GM19035 (cell line): ENCODE measurements around the gene LPCAT1.
"Not testable (repeated sequence)": the region's sequence is repeated elsewhere in the genome, so short reads cannot be mapped to it uniquely, and the experiment has no call there.

Source experiments
- ATAC-seq: cut with Tn5 transposase; IDR thresholded peaks from one replicate; pipeline ENCODE4 v1.9.1; 2021; ENCODE audit not compliant: unreplicated experiment

Gene LPCAT1

DNA sequence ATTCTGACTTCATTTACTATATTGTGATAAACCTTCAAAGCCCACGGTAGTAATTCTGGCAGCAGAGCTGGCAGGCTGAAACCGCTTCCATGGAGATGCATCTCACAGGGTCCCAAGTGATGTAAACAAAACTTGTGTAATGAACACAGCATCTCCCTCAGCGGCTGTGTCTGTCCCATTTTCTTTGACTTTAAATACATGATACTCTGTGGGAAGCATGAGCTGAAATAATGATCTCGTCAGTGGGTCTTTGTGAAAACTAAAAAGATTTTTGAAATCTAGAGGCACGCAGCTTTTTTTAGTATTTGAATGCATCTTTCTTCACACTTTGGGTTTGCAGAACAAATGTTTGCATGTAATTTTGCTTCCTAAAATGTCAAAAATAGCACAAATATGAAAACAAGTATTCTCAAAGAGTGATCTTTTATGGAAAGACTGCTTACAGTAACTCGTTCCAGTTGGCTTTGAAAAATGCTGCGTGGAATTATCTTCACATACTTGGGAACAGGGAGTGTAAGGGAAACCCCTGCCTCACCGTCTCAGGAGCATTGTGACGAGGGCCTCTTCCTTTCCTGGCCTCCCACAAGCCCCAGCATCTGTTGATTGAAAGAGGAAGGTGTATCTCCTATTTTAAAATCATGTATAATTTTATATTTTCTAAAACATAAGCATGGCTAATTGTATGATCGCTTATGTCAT, 18.1 kb upstream of the LPCAT1 start:
- ATAC-seq = no peak

DNA sequence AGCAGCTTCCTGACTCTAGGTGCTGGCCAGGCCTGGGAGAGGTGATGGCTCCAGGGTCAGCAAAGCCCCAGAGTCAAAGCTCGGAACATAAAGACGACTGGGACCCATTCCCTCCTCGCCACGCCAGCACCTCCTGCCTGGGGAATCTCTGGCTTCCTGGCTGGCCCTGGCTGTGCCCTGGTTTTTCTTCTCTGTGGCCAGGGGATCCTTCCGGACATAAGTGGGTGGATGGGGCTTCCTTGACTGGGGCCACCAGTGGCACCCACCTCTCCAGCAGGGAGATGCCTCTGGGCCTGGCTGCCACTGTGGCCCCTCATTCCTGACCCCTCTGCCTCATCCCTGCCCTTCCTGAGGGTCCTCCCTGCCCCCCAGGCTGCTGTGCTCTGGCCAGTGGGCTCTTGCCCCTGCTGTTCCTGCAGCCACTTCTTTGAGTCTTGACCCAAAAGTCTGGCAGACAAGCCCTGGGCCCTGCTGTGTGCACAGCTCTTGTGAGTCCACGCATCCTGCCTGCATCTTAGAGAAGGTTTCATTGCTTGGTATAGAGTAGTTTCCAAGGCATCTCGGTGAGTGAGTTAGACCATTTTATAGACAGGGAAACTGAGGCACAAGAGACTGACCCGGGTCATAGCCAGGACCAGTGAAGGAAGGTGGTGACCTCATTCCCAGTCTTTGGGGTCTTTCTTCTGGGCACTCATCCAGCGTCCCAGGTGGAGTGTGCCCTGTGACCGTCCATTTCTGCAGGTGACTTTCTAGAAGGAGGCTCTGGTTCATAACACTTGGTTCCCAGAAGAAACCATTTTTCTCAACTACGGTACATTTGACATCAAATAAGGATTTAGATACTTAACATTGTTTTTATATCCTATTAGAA, 17.3 kb upstream of the LPCAT1 start:
- ATAC-seq = no peak

DNA sequence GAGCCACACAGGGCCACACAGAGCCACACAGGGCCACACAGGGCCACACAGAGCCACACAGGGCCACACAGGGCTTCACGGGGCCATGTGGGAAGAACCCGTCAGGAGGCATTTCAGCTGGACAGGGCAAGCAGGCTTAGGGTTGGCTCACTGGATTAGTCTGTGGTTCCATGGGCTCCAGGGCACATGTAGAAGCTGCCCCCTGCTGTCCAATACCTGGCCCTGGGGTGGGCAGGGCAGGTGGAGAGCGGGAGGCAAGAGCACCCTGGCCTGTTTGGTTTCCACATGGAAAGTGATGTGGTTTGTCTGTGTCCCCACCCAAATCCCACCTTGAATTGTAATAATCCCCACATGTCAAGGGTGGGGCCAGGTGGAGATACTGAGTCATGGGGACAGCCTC, 16.4 kb upstream of the LPCAT1 start:
- no peak for ATAC-seq

DNA sequence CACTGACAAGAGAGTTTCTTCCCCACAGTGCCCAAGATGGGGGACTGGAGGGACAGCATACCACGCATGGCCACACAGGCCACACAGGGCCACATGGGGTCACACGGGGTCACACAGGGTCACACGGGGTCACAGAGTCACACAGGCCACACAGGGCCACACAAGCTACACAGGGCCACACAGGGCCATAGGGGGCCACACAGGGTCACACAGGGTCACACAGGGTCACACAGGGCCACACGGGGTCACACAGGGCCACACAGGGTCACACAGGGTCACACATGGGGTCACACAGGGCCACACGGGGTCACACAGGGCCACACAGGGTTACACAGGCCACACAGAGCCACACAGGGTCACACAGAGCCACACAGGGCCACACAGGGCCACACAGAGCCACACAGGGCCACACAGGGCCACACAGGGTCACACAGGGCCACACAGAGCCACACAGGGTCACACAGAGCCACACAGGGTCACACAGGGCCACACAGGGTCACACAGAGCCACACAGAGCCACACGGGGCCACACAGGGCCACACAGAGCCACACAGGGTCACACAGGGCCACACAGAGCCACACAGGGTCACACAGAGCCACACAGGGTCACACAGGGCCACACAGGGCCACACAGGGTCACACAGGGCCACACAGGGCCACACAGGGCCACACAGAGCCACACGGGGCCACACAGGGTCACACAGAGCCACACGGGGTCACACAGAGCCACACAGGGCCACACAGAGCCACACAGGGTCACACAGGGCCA, 15.8 kb upstream of the LPCAT1 start:
- not testable (repeated sequence) for ATAC-seq

DNA sequence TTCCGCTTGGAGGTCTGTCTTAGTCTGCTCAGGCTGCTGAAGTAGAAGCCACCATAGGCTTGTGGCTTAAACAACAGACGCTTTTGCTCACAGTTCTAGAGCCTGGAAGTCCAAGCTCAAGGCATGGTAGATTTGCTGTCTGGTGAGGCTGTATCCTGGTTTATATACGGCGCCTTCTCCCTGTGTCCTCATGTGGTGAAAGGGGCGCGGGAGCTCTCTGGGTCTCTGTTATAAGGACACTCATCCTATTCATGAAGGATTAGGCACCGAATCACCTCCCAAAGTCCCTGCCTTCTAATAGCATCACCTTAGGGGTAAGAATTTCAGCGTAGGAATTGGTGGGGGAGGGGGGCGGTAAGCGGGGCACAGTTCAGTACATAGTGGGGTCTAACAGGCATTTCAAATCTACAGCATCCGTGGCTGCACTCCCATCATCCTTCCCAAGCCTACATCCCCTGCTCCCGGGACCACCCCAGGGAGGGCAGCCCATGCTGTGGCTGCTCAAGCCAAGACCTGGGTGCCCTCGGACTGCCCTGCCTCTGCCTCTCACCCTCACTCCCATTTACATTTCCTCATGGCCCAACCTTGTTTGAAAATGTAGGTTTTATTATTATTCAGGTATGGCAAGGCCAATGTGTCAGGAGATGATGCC, 15.1 kb upstream of the LPCAT1 start:
- ATAC-seq = no peak

DNA sequence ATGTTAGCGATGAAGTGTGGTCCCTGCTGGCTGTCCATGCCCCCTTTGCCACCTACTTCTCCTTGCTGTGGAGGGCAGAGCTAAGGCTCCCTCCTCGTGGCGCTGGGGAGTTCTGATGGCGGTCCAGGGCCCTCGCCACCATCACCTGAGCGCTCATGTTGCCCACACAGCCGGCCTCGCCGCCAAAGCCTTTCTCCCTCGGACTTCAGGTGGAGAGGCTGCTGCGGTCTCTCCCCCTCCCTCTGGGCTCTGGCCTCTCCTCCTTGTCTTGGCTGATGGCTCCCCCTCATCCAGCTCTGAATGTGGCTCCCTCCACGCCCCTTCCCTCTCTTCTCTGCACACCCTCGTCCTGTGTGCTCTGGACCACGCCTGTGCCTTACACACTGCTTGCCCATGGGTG, 14.5 kb upstream of the LPCAT1 start:
- no peak for ATAC-seq

DNA sequence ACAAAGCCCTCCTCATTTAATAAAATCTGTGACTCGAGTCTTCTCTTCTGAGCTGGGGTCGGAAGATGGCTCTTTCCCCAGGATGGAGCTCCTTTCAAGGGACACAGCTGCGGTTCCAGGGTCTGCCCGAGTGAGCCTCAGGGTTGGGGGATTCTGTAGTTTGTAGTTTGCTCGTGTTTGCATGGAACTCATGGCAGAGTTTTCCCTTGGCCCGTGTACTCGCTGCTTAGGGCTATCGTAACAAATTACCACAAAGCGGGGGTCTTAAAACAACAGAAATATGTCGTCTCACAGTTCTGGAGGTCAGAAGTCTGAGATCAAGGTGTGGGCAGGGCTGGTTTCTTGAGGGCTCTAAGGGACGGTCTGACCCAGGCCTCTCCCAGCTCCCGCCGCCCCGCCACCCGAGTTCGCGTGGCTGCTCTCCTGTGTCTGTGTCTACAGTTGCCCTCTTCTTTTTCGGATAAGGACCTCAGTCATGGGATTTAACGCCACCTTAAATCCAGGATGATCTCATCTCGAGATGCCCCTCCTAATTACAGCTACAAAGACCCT, 13.9 kb upstream of the LPCAT1 start:
- ATAC-seq = no peak

DNA sequence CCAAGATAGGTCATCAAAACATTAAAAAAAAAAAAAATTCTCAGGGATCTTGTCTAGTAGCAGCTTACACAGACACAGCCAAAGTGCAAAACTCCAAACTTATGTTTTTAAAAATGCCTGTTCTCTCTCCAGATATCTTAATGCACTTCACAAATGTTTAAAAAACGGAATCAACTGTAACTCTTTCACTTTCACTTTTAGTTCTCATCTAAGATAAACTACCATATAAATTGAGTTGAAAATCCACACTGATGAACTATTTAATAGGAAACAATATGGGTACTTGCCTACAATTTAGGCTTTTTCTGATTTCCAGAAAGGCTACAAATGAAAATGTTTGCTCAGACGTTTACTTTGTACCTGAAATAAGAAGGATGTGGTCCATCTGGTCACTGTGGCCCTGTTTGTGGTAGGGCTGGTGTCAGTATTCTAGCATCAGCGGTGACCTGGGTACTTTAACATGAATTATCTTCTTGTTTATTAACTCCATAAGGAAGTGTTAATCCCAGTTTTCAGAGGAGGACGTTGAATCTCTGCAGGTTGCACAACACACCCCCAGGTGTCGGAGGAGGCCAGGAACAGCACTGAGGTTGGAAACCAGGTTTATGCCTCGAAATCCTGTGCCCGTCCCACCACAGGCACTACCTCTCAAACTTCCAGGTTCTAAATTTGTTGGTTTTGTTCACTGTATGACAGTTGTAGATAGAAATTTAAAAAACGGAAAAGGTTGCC, 13.3 kb upstream of the LPCAT1 start:
- peak; percentile 12 for ATAC-seq

DNA sequence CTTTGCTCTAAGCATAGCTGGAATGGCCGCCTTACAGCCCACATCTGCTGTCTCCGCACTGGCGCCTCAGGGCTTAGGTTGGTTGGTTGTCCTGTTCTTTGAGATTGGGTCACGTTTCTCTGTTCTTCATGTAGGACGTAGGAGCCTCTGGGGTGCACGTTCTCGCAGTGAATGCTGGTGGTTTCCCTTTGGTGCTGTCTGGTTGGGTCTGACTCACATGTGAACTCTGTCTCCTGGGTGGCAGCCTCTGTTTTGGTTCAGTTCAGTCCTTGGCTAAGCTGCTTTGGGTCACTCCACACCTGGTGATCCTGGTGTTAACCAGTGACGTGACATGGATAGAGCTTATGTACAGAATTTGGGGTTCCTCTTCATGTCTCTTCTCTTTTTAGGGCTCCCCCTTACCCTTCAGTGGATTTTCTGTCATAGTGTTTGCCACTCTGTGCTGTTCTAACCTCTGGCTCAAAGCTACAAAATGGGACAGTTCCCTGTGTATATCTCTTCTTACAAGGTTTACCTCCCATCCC, 12.6 kb upstream of the LPCAT1 start:
- ATAC-seq = peak; percentile 97

DNA sequence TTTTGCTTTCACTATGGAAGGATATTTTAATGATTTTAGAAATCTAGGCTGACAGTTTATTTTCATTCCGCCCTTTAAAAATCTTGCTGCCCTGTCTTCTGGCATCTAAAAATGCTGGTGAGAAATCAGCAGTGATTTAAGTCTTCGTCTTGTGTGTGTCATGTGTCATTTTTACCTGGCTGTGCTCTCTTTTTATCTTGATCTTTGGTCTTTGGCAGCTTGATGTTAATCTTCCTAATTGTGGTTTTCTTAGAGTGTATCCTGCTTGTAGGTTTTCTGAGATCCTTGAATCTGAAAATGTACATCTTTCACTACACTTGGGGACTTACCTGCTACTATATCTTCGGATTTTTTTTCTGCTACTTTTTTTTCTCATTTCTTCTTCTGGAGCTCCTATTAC, 11.9 kb upstream of the LPCAT1 start:
- ATAC-seq = no peak

DNA sequence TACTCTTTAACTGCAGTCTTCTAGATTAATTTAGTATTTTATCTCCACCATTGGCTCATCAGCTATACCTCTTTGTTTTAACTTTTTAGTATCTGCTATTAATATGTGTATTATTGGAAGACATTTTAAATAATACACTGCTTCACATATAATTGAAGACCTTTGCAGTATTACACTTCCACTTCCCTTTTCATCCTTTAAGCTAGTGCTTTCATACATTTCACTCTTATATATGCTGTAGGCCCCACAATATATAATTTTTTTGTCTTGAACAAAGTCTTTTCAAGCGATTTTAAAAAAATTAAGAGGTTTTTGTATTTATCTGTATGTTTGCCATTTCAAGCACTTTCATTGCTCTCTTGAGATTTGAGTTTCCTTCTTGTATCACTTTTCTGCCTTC, 8.6 kb upstream of the LPCAT1 start:
- ATAC-seq = no peak

DNA sequence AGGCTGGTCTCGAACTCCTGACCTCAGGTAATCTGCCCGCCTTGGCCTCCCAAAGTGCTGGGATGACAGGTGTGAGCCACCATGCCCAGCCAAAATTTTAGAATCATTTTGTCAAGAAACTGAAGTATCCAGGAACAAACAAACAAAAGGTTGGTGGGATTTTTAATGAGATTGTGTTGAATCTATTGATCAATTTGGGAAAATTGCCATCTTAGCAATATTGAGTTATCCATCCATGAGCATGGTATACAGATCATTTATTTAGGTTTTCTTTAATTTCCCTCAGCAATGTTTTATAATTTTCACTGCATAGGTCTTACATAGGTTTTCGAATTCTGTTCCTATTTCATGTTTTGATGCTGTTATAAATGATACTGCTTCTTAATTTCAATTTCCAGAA, 5.7 kb upstream of the LPCAT1 start:
- ATAC-seq = no peak

DNA sequence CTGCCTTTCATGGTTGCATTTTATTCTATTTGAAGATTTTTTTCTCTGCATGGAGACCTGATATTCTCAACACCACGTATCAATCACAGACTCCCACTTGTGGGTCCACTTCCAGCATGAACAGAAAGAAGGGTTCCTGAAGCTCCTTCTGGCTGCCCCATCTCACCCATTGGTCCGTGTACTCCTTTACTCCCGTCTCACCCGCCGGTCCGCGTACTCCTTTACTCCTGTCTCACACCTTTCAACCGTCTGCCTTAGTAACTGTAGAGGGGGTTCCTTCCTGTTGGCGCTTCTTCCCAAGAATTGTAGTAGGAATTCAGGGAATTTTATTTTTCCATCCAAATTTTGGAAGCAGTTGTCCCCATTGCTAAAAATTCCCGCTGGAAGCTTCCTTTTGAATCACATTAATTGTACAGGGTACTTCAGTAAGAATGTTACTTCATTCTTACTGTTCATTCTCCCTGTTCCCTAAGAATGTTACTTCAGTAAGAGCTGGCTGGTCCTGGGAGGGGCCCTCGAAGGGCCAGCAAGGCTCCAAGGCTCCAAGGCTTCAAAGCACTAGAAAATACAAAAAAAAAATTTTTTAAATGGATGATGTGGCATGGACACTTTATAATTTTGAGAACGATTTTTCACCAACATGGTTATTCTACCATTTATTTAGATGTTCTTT, 3.9 kb upstream of the LPCAT1 start:
- no peak for ATAC-seq

DNA sequence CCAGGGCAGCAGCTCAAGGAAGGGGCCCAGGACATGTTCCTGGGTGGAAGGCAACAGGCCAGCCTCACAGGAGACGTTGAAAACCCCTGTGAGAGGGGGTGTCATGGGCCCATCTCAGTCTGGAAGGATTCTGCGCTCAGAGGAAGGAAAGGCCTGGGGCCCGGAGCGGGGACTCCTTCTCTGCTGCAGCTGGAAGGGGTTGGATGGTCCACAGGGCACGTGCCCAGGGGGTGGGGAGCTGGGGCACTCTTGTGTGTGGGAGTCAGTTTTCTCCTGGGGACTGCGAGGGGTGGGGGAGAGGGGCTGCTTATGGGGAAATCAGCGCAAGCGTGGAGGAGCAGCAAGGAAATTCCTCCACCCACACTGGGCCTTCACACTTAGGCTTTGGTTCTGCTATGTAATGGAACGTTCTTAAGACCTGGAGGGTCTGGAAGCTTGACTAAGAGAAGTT, 2.9 kb upstream of the LPCAT1 start:
- ATAC-seq = no peak

DNA sequence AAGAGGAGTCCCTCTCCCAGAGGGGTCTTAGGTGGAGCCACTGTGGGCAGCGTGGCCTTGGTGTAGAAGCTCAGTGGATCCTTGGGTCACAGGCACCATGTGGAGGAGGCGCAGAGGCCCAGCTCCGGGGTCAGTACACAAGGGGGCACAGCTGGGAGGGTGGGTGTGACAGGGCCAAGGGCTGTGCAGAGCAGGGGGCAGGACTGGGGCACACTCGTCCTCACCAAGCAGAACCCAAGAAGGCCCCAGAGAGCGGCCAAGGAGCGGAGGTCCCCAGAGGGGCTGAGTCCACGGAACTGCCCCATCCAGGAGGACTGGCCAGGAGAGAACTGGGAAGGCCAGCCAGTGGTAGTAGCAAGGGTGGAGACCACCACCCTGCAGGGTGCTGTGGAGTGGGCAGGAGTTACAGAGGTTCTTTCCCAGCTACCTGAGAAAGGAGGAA, 2.5 kb upstream of the LPCAT1 start:
- ATAC-seq = no peak

DNA sequence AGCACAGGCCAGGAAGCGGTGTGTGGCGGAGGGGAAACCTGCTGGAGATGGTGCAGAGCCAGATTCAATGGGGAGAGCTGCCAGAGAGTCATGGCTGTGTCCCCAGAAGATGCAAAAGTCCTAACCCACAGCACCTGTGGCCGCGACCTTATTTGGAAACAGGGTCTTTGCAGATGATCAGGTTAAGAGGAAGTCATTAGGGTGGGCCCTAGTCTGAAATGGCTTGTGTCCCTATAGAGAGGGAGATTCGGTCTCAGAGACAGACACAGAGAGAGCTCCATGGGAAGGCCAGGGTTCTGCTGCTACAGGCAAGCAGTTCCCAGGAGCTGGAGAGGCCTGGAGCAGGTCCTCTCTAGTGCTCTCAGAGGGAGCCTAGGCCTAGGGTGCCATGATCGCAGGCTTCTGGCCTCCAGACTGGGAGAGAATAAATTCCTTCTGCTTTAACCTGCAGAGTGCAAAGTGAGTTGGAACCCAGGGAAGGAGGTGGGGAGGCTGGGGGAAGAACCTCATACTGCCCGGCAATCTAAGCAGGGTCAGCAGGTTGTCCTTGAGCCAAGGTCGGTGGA, 1.9 kb upstream of the LPCAT1 start:
- no peak for ATAC-seq

DNA sequence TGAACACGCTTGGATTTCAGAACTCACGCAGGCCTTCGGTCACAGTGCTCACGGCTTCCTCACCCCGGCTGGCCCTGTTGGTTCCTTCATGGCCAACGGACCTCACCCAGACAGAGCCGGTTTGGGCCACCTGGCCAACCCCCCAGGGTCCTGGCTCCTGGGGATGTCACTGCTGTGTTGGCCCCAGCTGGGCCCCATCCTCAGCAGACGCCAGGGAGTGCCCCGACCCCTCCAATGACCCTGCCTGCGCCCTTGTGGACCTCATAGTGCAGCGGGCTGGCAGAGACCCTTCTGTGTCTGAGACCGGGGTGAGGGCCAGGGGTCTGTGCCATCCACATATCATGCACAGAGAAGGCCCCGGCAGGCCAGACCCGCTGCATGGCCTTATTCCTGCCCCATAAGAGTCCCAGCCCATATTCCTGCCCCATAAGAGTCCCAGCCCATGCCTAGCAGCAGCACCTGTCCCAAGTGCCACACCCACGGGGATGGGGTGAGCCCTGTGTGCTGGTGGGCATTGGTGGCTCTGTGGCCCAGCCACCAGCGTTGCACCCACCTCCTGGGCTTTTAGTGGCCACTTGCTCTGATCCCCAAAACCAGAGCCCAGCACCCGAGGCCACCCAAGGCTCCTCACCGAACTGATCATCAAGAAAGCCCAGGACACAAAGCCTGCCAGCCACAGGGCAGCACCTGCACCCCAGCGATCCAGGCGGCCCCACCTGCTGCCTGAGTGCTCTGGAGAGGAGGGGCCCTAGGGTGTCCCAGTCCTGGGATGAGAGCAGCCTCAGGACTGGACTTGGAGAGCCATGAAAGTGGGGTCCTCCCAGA, 1.3 kb upstream of the LPCAT1 start:
- ATAC-seq = no peak

DNA sequence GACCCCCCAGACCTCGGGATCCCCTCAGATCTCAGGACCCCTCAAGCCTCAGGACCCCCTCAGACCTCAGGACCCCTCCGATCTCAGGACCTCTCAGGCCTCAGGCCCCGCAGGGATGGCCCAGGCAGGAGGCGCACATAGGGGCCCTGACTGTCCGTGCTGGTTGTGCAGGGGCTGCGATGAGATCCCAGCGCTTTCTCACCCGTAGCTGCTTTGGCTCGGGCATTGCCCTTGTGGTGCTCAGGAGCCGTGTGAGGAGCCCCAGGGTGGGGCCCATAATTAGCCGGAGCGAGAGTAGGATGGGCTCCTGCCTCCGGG, 680 bp upstream of the LPCAT1 start:
- ATAC-seq = no peak
